GM12875 (cell line): ENCODE data around the gene SGMS1.
"Not testable (repeated sequence)": the region's sequence is repeated elsewhere in the genome, so short reads cannot be mapped to it uniquely, and the experiment has no call there.

Source experiments
- H3K4me3 ChIP-seq: one replicate; pipeline ENCODE4 v1.5.1; 2011; ENCODE audit warnings: low read depth, low read length, control low read depth
- CTCF ChIP-seq: IDR thresholded peaks from 2 replicates; pipeline ENCODE4 v1.5.1; 2011; ENCODE audit warnings: low read depth, mild to moderate bottlenecking, control low read depth, inconsistent platforms, low read length, moderate library complexity, borderline replicate concordance; ENCODE audit not compliant: insufficient read depth

The SGMS1 gene

GRCh38 chr10:50501924-50502452 lies 121.8 kb downstream of the SGMS1 start:
- no peak for TF ChIP-seq CTCF
- H3K4me3 ChIP-seq: no peak overlapping the region

GRCh38 chr10:50501478-50501877 lies 122.3 kb downstream of the SGMS1 start:
- TF ChIP-seq CTCF: no peak
- H3K4me3 ChIP-seq: no peak overlapping the region

GRCh38 chr10:50498465-50498864 lies 125.3 kb downstream of the SGMS1 start:
- H3K4me3 ChIP-seq: no peak overlapping the region
- no peak for TF ChIP-seq CTCF

GRCh38 chr10:50497758-50498157 lies 126.0 kb downstream of the SGMS1 start:
- H3K4me3 ChIP-seq: no peak overlapping the region
- TF ChIP-seq CTCF: no peak

- TF ChIP-seq CTCF: no peak
- no peak overlapping the region for H3K4me3 ChIP-seq
These were observed 127.5 kb downstream of the SGMS1 start for GRCh38 chr10:50496228-50496627.

- TF ChIP-seq CTCF: no peak
- H3K4me3 ChIP-seq: no peak overlapping the region
These were observed 133.5 kb downstream of the SGMS1 start for GRCh38 chr10:50490241-50490640.

- not testable (repeated sequence) for H3K4me3 ChIP-seq
These were observed 139.2 kb downstream of the SGMS1 start for GRCh38 chr10:50484550-50484949.
